ENCODE results near the gene ZNF804B.

Gene ZNF804B

DNA sequence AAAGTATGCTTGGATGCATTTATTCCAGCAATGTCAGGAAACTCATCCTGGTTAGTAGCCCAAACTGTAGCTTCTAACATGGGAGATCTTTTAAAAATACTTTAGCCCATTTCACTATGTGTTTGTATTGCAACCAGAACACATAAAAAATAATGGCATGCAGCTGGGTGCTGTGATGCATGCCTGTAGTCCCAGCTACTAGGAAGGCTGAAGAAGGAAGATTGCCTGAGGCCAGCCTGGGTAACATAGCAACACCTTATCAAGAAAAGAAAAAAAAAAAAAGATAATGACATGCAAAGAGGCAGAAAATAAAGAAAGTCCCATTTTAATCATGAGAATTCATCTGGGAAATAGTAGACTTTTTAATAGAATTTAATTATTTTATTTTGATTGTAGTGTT is 553.1 kb downstream of the ZNF804B start:
- DNase-seq (ENCODE audit: low read depth): no peak
- TF ChIP-seq, protein P1, sequence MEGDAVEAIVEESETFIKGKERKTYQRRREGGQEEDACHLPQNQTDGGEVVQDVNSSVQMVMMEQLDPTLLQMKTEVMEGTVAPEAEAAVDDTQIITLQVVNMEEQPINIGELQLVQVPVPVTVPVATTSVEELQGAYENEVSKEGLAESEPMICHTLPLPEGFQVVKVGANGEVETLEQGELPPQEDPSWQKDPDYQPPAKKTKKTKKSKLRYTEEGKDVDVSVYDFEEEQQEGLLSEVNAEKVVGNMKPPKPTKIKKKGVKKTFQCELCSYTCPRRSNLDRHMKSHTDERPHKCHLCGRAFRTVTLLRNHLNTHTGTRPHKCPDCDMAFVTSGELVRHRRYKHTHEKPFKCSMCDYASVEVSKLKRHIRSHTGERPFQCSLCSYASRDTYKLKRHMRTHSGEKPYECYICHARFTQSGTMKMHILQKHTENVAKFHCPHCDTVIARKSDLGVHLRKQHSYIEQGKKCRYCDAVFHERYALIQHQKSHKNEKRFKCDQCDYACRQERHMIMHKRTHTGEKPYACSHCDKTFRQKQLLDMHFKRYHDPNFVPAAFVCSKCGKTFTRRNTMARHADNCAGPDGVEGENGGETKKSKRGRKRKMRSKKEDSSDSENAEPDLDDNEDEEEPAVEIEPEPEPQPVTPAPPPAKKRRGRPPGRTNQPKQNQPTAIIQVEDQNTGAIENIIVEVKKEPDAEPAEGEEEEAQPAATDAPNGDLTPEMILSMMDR (IDR thresholded peaks at IDR 0.05; ENCODE audit: insufficient read depth, low read depth, low read length, missing control alignments): no peak
- H3K4me3 ChIP-seq (ENCODE audit: low read length): no peak overlapping the region

DNA sequence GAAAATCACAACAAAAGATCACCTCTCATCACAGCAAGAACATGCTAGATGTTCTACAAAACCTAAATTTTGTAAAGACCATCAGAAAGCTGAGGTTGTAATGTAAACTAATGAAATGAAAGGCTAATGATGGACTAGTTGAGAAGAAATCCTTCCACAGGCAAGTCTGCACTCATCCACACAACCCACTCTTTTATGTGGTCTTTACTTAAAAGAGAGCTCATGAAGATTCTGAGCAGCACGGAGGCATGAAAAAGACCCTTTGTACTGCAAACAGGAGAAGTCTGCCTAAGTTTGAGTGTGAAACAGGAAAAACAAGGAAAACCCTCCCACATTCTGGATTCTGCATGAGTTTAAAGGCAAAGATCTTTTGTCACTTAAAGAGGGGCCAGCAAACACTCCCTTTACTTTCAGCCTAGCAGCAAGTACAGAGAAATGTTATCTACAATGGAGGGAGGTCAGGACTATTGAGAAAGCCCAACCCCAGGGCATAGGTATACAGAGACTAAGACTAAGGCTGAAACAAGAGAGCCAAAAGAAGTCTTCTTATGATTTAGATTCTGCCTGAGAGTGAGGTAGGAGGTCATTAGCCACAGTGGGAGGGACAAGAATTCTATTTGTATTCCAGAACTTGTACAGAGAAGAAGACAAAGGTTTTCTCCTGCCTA is 557.2 kb downstream of the ZNF804B start:
- TF ChIP-seq, protein P1 (IDR thresholded peaks at IDR 0.05; ENCODE audit: insufficient read depth, low read depth, low read length, missing control alignments): no peak
- no peak for DNase-seq (ENCODE audit: low read depth)
- no peak overlapping the region for H3K4me3 ChIP-seq (ENCODE audit: low read length)

DNA sequence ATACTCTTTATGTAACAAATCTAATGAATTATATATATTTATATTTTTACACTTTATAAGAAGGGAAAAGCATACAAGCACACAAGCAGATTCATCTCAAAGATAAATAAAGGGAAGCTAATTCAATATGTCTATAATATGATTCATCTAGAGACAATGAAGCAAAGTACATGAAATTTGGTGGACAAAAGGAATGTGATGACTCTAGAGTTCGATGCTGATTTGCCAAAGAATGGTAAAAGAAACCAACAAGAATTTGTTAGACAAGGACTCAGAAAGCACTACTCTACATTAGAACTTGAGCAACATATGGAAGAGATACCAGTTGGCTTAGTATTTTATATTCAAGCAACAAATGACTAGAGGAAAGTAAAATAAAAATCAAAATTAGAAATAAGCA is 572.5 kb downstream of the ZNF804B start:
- no peak for DNase-seq (ENCODE audit: low read depth)
- H3K4me3 ChIP-seq (ENCODE audit: low read length): no peak overlapping the region
- TF ChIP-seq, protein P1 (IDR thresholded peaks at IDR 0.05; ENCODE audit: insufficient read depth, low read depth, low read length, missing control alignments): no peak

DNA sequence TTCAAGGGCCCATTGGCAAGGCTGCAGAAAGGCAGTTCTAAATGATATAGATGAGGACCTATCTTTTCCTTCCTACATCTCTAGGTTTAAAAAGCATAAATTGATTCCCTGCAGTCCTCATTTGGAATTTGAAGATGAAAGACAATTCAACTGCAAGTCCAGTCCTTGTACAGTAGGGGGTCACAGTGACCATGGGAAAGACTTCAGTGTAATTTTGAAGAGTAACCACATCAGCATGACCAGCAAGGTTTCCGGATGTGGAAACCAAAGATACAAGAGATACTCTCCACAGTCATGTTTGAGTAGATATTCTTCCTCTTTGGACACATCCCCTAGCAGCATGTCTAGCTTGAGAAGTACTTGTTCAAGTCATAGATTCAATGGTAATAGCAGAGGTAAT is 575.3 kb downstream of the ZNF804B start:
- no peak for DNase-seq (ENCODE audit: low read depth)
- TF ChIP-seq, protein P1 (IDR thresholded peaks at IDR 0.05; ENCODE audit: insufficient read depth, low read depth, low read length, missing control alignments): no peak
- H3K4me3 ChIP-seq (ENCODE audit: low read length): no peak overlapping the region

DNA sequence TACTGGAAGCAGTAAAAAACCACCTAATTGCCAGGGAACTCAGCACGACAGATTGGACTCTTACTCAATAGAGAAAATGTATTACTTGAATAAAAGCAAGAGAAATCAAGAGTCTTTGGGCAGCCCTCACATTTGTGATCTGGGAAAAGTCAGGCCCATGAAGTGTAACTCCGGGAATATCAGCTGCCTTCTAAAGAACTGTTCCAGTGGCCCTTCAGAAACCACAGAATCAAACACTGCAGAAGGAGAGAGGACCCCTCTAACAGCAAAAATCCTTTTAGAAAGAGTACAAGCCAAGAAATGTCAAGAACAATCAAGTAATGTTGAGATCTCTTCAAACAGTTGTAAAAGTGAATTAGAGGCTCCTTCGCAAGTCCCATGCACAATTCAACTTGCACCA is 576.0 kb downstream of the ZNF804B start:
- TF ChIP-seq, protein P1 (IDR thresholded peaks at IDR 0.05; ENCODE audit: insufficient read depth, low read depth, low read length, missing control alignments): no peak
- no peak overlapping the region for H3K4me3 ChIP-seq (ENCODE audit: low read length)
- DNase-seq (ENCODE audit: low read depth): no peak

DNA sequence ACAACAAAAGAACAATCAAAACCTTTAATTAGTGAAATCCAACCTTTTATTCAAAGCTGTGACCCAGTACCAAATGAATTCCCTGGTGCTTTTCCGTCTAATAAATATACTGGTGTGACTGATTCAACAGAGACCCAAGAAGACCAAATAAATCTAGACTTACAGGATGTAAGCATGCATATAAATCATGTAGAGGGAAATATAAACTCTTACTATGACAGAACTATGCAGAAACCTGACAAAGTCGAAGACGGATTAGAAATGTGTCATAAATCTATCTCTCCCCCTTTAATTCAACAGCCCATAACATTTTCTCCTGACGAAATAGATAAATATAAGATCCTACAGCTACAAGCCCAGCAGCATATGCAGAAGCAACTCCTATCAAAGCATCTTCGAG is 576.6 kb downstream of the ZNF804B start:
- TF ChIP-seq, protein P1 (IDR thresholded peaks at IDR 0.05; ENCODE audit: insufficient read depth, low read depth, low read length, missing control alignments): no peak
- DNase-seq (ENCODE audit: low read depth): no peak
- no peak overlapping the region for H3K4me3 ChIP-seq (ENCODE audit: low read length)

DNA sequence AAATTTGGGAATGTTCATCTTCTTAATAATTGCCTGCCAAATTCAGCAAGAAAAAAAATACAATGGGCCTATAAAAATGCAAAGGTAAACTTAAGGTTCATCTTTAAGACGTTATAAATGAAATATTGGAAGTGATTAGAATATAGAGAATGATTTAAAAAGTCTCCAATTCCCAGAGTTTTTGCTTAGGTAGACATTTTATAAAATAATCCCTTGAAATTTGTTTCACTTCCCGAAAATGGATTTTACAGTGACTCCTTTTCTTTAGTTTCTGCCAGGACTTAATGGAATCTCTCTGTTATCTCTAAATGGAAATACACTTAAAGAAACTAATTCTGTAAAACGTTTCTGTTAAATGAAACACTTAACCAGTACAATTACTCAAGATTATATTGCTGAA is 580.2 kb downstream of the ZNF804B start:
- DNase-seq (ENCODE audit: low read depth): no peak
- H3K4me3 ChIP-seq (ENCODE audit: low read length): no peak overlapping the region
- TF ChIP-seq, protein P1 (IDR thresholded peaks at IDR 0.05; ENCODE audit: insufficient read depth, low read depth, low read length, missing control alignments): no peak

All from epithelial cell of esophagus (primary cell).